Measurements from ENCODE around the gene TNKS1BP1.

Gene TNKS1BP1

GRCh38 chr11:57313071-57313787 lies 11.5 kb downstream of the TNKS1BP1 start:
- no peak for DNase-seq (ENCODE audit: low read depth in 2 of 2, low spot score in 1 of 2)

GRCh38 chr11:57312511-57313021 lies 12.2 kb downstream of the TNKS1BP1 start:
- DNase-seq (ENCODE audit: low read depth in 2 of 2, low spot score in 1 of 2) = no peak

- DNase-seq (ENCODE audit: low read depth in 2 of 2, low spot score in 1 of 2) = peak in 1 of 2 donors; percentile 22
These were observed 13.4 kb downstream of the TNKS1BP1 start for GRCh38 chr11:57311109-57311936.

GRCh38 chr11:57310630-57311086 lies 14.1 kb downstream of the TNKS1BP1 start:
- DNase-seq (ENCODE audit: low read depth in 2 of 2, low spot score in 1 of 2) = no peak

GRCh38 chr11:57310091-57310490 lies 14.7 kb downstream of the TNKS1BP1 start:
- DNase-seq (ENCODE audit: low read depth in 2 of 2, low spot score in 1 of 2) = no peak

- no peak for DNase-seq (ENCODE audit: low read depth in 2 of 2, low spot score in 1 of 2)
These were observed 15.4 kb downstream of the TNKS1BP1 start for GRCh38 chr11:57309106-57310059.

- no peak for DNase-seq (ENCODE audit: low read depth in 2 of 2, low spot score in 1 of 2)
These were observed 16.2 kb downstream of the TNKS1BP1 start for GRCh38 chr11:57308426-57309060.

GRCh38 chr11:57307666-57308270 lies 17.0 kb downstream of the TNKS1BP1 start:
- no peak for DNase-seq (ENCODE audit: low read depth in 2 of 2, low spot score in 1 of 2)

GRCh38 chr11:57306940-57307565 lies 17.7 kb downstream of the TNKS1BP1 start:
- no peak for DNase-seq (ENCODE audit: low read depth in 2 of 2, low spot score in 1 of 2)

GRCh38 chr11:57306161-57306876 lies 18.4 kb downstream of the TNKS1BP1 start:
- no peak for DNase-seq (ENCODE audit: low read depth in 2 of 2, low spot score in 1 of 2)

- no peak for DNase-seq (ENCODE audit: low read depth in 2 of 2, low spot score in 1 of 2)
These were observed 19.2 kb downstream of the TNKS1BP1 start for GRCh38 chr11:57305523-57305922.

GRCh38 chr11:57303990-57304579 lies 20.7 kb downstream of the TNKS1BP1 start:
- DNase-seq (ENCODE audit: low read depth in 2 of 2, low spot score in 1 of 2) = no peak

GRCh38 chr11:57303280-57303989 lies 21.3 kb downstream of the TNKS1BP1 start:
- no peak for DNase-seq (ENCODE audit: low read depth in 2 of 2, low spot score in 1 of 2)

- DNase-seq (ENCODE audit: low read depth in 2 of 2, low spot score in 1 of 2) = no peak
These were observed 22.3 kb downstream of the TNKS1BP1 start for GRCh38 chr11:57302489-57302888.

GRCh38 chr11:57301711-57302423 lies 22.9 kb downstream of the TNKS1BP1 start:
- DNase-seq (ENCODE audit: low read depth in 2 of 2, low spot score in 1 of 2) = no peak

GRCh38 chr11:57300785-57301184 lies 24.0 kb downstream of the TNKS1BP1 start:
- DNase-seq (ENCODE audit: low read depth in 2 of 2, low spot score in 1 of 2) = no peak

- no peak for DNase-seq (ENCODE audit: low read depth in 2 of 2, low spot score in 1 of 2)
These were observed 25.5 kb downstream of the TNKS1BP1 start for GRCh38 chr11:57299150-57299737.
